Tibial artery (tissue), 4 donors: ENCODE measurements around the gene ATP8B4.

ENCODE experiments used
- DNase-seq, 2 donors: peaks; one replicate each; pipeline ENCODE4 v3.0.0-alpha.2; 2019
- H3K27ac ChIP-seq, 2 donors: fragments of 200-600 bp; sonication (generic) in 1 of 2; 1 replicate in 1 of 2; 2 replicates in 1 of 2; pipeline ENCODE4 v1.5.1; 2018 to 2019; ENCODE audit warnings: mild to moderate bottlenecking in 1 of 2
- H3K27me3 ChIP-seq, 2 donors: fragments of 200-600 bp; sonication (generic) in 1 of 2; one replicate each; pipeline versions ENCODE4 v1.5.1 to v1.6.0; 2016 to 2019
- H3K36me3 ChIP-seq, 3 donors: fragments of 200-600 bp; sonication (generic) in 2 of 3; one replicate each; pipeline ENCODE4 v1.5.1; 2016 to 2019; ENCODE audit warnings: mild to moderate bottlenecking in 2 of 3
- H3K4me1 ChIP-seq, 4 donors: fragments of 200-600 bp; sonication (generic) in 2 of 4; 1 replicate in 3 of 4; 2 replicates in 1 of 4; pipeline ENCODE4 v1.5.1; 2016 to 2019
- H3K4me3 ChIP-seq, 2 donors: fragments of 200-600 bp; sonication (generic) in 1 of 2; 1 replicate in 1 of 2; 2 replicates in 1 of 2; pipeline ENCODE4 v1.5.1; 2018 to 2019; ENCODE audit warnings: mild to moderate bottlenecking in 2 of 2
- H3K9me3 ChIP-seq, 3 donors: fragments of 200-600 bp; sonication (generic) in 1 of 3; one replicate each; pipeline ENCODE4 v1.5.1; 2016 to 2019
- CTCF ChIP-seq, 2 experiments: fragments of 200-600 bp in 1 of 2; fragments of 450-650 bp in 1 of 2; IDR thresholded peaks; one replicate each; pipeline ENCODE4 v1.5.1; 2017 to 2019; ENCODE audit warnings: antibody characterized with exemption in 2 of 2, mild to moderate bottlenecking in 1 of 2, moderate library complexity in 1 of 2
- intact Hi-C: fragments of 100-400 bp; cut with DNase I; formaldehyde crosslinking; loops from one replicate; pipeline ENCODE4 v1.15.0; 2023; ENCODE audit warnings: low total_unique reads

Gene ATP8B4

GRCh38 chr15:50123861-50124557 is 5.0 kb upstream of the ATP8B4 start:
- Histone ChIP-seq H3K27ac (no peak overlapping the region), H3K9me3 (no peaks in the 10 kb centered on the region), H3K36me3 (no peaks in the 10 kb centered on the region), H3K4me3 (no peak overlapping the region), H3K4me1 (no peaks in the 10 kb centered on the region), H3K27me3 (no peaks in the 10 kb centered on the region)
- no peak for DNase-seq
- intact Hi-C loops: no loop called here
- no peak for TF ChIP-seq CTCF (IDR thresholded peaks at IDR 0.05)

DNA sequence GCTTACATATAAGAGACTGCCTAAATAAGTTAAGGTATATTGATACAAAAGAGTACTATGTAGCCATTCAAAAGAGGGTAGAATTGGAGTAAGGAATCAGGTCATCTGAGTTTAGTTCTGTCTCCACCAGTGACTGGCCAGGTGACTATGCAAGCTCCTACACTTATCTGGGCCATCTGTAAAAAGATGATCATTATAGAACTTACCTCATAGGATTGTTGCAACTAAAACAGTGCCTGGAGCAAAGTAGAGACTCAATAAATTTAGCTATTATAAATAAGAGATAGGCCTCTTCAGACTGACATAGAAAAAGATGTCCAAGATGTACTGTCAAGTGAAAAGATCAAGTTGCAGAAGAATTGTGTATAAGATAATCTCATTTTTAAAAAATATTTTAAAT is 1.7 kb upstream of the ATP8B4 start:
- Histone ChIP-seq H3K36me3 (no peaks in the 10 kb centered on the region), H3K4me3 (no peak overlapping the region), H3K4me1 (no peaks in the 10 kb centered on the region), H3K27ac (no peak overlapping the region), H3K9me3 (no peaks in the 10 kb centered on the region), H3K27me3 (no peaks in the 10 kb centered on the region)
- DNase-seq: no peak
- TF ChIP-seq CTCF (IDR thresholded peaks at IDR 0.05): no peak
- intact Hi-C loops: no loop called here

DNA sequence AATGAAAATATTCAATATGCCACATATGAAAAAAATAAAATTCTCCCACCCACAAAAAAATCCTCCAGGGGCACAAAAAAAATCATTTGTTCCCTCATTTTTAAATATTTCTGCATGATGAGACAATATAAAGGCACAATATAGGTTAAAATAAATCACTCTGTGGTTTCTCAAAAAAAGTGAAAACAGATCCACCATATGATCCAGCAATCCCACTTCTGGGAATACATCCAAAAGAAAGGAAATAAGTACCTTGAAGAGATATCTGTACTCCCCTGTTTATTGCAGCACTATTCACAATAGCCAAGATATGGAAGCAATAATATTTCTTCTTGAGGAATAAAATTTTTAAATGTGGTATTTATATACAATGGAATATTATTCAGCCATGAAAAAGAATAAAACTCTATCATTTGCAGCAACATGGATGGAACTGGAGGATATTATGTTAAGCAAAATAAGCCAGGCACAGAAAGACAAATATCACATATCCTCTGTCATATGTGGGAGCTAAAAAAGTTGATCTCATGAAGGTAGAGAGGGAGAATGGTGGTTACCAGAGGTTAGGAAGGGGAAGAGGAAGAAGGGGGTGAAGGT is 1.5 kb downstream of the ATP8B4 start:
- intact Hi-C loops: no loop called here
- H3K9me3 ChIP-seq: no peaks in the 10 kb centered on the region
- H3K4me1 ChIP-seq: no peaks in the 10 kb centered on the region
- no peak overlapping the region for H3K27ac ChIP-seq
- H3K27me3 ChIP-seq: no peaks in the 10 kb centered on the region
- TF ChIP-seq CTCF (IDR thresholded peaks at IDR 0.05): no peak
- DNase-seq: no peak
- H3K36me3 ChIP-seq: no peaks in the 10 kb centered on the region
- H3K4me3 ChIP-seq: no peak overlapping the region

- DNase-seq: no peak
- intact Hi-C loops: no loop called here
- no peak overlapping the region for H3K4me3 ChIP-seq
- H3K36me3 ChIP-seq: no peaks in the 10 kb centered on the region
- H3K9me3 ChIP-seq: no peaks in the 10 kb centered on the region
- TF ChIP-seq CTCF (IDR thresholded peaks at IDR 0.05): no peak
- no peaks in the 10 kb centered on the region for H3K4me1 ChIP-seq
- no peak overlapping the region for H3K27ac ChIP-seq
- H3K27me3 ChIP-seq: no peaks in the 10 kb centered on the region
Observed at GRCh38 chr15:50116477-50116876, 2.6 kb downstream of the ATP8B4 start.

DNA sequence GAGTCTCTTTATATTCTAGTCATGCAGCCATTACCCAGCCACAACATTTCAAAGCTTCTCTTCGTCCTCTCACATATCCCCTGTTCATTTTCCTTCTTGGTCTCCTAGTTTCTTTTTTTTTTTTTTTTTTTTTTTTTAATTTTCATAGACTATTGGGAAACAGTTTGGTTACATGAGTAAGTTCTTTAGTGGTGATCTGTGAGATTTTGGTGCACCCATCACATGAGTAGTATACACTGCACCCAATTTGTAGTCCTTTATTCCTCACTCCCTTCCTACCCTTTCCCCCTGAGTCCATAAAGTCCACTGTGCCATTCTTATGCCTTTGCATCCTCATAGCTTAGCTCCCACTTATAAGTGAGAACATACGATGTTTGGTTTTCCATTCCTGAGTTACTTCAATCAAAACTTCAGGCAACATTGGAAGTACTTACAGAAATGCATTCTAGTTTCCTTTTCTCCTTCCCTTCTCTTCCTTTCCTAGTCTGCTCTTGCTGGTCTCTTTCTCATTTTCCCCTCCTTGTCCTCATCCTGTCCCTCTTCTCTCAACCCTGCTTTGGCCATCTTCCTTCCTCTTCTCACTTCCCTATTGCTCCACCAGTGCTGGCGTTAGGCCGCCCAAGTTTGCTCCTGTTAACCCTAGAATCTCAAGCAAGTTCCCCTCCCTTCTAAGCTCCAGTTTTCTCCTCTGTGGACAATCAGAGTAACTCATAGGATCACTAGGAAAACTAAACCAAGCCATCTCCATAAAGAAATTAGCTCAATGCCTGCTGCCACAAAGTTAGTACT is 4.8 kb downstream of the ATP8B4 start:
- intact Hi-C loops: no loop called here
- H3K4me3 ChIP-seq: no peak overlapping the region
- no peaks in the 10 kb centered on the region for H3K27me3 ChIP-seq
- DNase-seq: peak; percentile 51 to 69
- no peaks in the 10 kb centered on the region for H3K36me3 ChIP-seq
- peaks cover 0 to 5% (median 0%) of the 10 kb centered on the region in 4 donors for H3K4me1 ChIP-seq
- H3K27ac ChIP-seq: no peak overlapping the region
- H3K9me3 ChIP-seq: no peaks in the 10 kb centered on the region
- TF ChIP-seq CTCF (IDR thresholded peaks at IDR 0.05): no peak
